ENCODE results near the gene INAFM1. TPM values are rescaled to one million over a fixed set of nuclear protein-coding genes. Genes with fewer than 3 reads are reported as not detected.

INAFM1 gene
- total and polyA plus RNA-seq, 12 donors, result 6.9 to 183 (median 61.8) TPM

GRCh38 chr19:47312366-47313006 lies 37.8 kb downstream of the INAFM1 start:
- peak overlapping the region in 2 of 5 donors; percentile 86 to 88 for H3K27ac ChIP-seq
- H3K27me3 ChIP-seq, result no peaks in the 10 kb centered on the region
- 70 to 84% (median 79%) methylated on average over 5 of the region's 5 CpGs for WGBS, 4 donors
- intact Hi-C loops (cut with DNase I), result no loop called here
- DNase-seq, result no peak
- TF ChIP-seq POLR2A (IDR thresholded peaks at IDR 0.05), result no peak
- TF ChIP-seq, protein P1, sequence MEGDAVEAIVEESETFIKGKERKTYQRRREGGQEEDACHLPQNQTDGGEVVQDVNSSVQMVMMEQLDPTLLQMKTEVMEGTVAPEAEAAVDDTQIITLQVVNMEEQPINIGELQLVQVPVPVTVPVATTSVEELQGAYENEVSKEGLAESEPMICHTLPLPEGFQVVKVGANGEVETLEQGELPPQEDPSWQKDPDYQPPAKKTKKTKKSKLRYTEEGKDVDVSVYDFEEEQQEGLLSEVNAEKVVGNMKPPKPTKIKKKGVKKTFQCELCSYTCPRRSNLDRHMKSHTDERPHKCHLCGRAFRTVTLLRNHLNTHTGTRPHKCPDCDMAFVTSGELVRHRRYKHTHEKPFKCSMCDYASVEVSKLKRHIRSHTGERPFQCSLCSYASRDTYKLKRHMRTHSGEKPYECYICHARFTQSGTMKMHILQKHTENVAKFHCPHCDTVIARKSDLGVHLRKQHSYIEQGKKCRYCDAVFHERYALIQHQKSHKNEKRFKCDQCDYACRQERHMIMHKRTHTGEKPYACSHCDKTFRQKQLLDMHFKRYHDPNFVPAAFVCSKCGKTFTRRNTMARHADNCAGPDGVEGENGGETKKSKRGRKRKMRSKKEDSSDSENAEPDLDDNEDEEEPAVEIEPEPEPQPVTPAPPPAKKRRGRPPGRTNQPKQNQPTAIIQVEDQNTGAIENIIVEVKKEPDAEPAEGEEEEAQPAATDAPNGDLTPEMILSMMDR (IDR thresholded peaks at IDR 0.05), result no peak
- H3K9me3 ChIP-seq (replicated peaks in 1 of 3), result no peaks in the 10 kb centered on the region
- H3K4me1 ChIP-seq (replicated peaks in 1 of 2), result peaks cover 0 to 10% of the 10 kb centered on the region in 2 donors
- H3K36me3 ChIP-seq (replicated peaks in 1 of 2), result no peaks in the 10 kb centered on the region
- peak overlapping the region in 1 of 4 donors; percentile 42 for H3K4me3 ChIP-seq

GRCh38 chr19:47313754-47314295 lies 39.1 kb downstream of the INAFM1 start:
- no peaks in the 10 kb centered on the region for H3K9me3 ChIP-seq (replicated peaks in 1 of 3)
- no peaks in the 10 kb centered on the region for H3K27me3 ChIP-seq
- H3K27ac ChIP-seq, result peak overlapping the region in 3 of 5 donors; percentile 37 to 88 (median 86)
- TF ChIP-seq, protein P1 (IDR thresholded peaks at IDR 0.05), result no peak
- no peak for TF ChIP-seq POLR2A (IDR thresholded peaks at IDR 0.05)
- H3K4me1 ChIP-seq (replicated peaks in 1 of 2), result peaks cover 0 to 10% of the 10 kb centered on the region in 2 donors
- H3K36me3 ChIP-seq (replicated peaks in 1 of 2), result no peaks in the 10 kb centered on the region
- H3K4me3 ChIP-seq, result no peak overlapping the region
- no peak for DNase-seq
- 78 to 90% (median 84%) methylated on average over 10 of the region's 10 CpGs for WGBS, 4 donors
- intact Hi-C loops (cut with DNase I), result no loop called here

DNA sequence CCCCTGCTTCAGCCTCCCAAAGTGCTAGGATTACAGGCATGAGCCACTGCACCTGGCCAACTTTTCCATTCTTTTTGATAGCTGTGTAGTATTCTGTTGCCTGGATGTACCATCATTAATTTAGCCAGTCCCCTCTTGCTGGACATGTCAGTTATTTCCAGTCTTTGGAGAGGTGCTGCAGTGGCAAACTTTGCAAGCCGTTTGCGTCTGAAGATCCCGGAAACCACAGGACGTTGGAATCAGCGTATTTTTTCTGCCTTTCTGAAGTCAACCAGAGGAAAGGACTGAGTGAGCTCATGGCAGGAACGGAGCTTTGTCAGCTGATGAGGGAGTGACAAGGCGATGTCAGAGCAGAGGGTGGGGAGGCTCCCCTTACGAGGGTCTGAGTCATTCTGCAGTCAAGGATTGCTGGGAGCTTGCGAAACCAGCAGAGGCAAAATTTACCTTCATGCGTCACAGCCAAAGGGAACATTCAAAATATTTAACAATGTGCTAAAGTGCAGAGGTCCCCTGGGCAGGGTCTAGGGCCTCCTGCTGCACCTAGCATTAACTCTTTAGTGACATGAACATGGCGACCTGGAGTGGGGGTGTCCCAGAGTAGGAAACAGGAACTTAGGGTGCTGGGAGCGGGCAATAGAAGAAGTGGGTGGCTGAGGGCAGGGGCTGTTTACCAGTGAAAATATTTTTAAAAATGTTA lies 40.6 kb downstream of the INAFM1 start:
- TF ChIP-seq POLR2A (IDR thresholded peaks at IDR 0.05), result peak in 1 of 2 donors; percentile 29
- TF ChIP-seq, protein P1 (IDR thresholded peaks at IDR 0.05), result no peak
- no peak overlapping the region for H3K4me3 ChIP-seq
- no peaks in the 10 kb centered on the region for H3K9me3 ChIP-seq (replicated peaks in 1 of 3)
- no peaks in the 10 kb centered on the region for H3K36me3 ChIP-seq (replicated peaks in 1 of 2)
- peak overlapping the region; percentile 10 to 88 (median 64) for H3K27ac ChIP-seq
- H3K4me1 ChIP-seq (replicated peaks in 1 of 2), result peaks cover 0 to 10% of the 10 kb centered on the region in 2 donors
- peak; percentile 86 to 94 (median 91) for DNase-seq
- no peaks in the 10 kb centered on the region for H3K27me3 ChIP-seq
- WGBS, 4 donors, result 18 to 35% (median 22%) methylated on average over 11 to 12 of the region's 12 CpGs
- intact Hi-C loops (cut with DNase I), result no loop called here

- intact Hi-C loops (cut with DNase I), result no loop called here
- TF ChIP-seq POLR2A (IDR thresholded peaks at IDR 0.05), result no peak
- TF ChIP-seq, protein P1 (IDR thresholded peaks at IDR 0.05), result no peak
- Histone ChIP-seq H3K27me3 (no peaks in the 10 kb centered on the region), H3K36me3 (replicated peaks in 1 of 2) (no peaks in the 10 kb centered on the region), H3K9me3 (replicated peaks in 1 of 3) (no peaks in the 10 kb centered on the region), H3K4me1 (replicated peaks in 1 of 2) (peaks cover 0 to 10% of the 10 kb centered on the region in 2 donors), H3K27ac (no peak overlapping the region), H3K4me3 (no peak overlapping the region)
- WGBS, 4 donors, result 74 to 77% (median 75%) methylated on average over 4 of the region's 4 CpGs
- no peak for DNase-seq
Measured at GRCh38 chr19:47316513-47316912, 41.8 kb downstream of the INAFM1 start.

Measured in adrenal gland (tissue), 12 donors.